Measurements from ENCODE around the gene FRMD3. TPM values are rescaled to one million over a fixed set of nuclear protein-coding genes. Genes with fewer than 3 reads are reported as not detected.

The FRMD3 gene
- total RNA-seq, 1 experiment from 2014 or later = 0.55 TPM

DNA sequence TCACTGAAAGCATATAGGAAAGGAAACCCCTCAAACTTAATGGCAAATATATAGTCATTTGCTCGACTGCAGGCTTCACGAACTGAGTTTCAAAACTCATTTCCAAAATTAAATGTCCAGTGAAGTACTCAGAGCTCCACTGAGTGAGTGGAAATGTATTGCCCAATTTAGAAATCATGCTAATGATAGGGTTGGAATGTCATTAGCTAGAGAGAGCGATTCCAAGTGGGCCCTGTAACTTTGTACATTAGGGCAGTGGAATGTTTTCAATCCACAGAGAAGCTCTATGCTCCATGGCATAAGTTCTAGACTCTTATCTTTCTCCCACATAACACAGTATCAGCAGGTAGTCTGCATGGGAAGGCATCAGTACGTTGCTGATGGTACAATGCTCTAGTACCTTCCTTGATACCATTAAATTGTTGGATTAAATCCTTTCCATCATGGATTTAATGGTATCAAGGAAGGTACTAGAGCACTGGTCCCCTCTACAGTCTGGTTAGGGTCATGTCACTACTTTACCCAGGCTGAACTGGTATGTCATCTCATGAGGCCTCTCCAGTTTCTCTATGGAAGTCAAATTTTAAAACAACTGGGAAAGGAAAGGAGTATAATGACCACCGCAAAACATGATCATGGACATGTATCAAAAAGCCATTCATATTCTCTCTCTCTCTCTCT lies 292.1 kb downstream of the FRMD3 start:
- no peak overlapping the region for H3K4me2 ChIP-seq (ENCODE audit: insufficient read depth, insufficient read length, low read length)
- no peak overlapping the region for H3K27ac ChIP-seq (ENCODE audit: insufficient read length, low read depth, low read length)
- no peak overlapping the region for H3K4ac ChIP-seq (ENCODE audit: low read depth, low read length)
- H3K79me2 ChIP-seq (ENCODE audit: insufficient read depth, low read length) = no peaks in the 10 kb centered on the region
- no peak overlapping the region for H3K27ac Mint-ChIP-seq
- H4K91ac ChIP-seq (ENCODE audit: insufficient read length, low read depth, low read length) = no peak overlapping the region
- H3K79me1 ChIP-seq (ENCODE audit: insufficient read depth, low read depth, low read length, poor library complexity, severe bottlenecking) = no peaks in the 10 kb centered on the region
- H3K4me1 ChIP-seq (ENCODE audit: insufficient read depth, low read length) = no peaks in the 10 kb centered on the region
- H2AK5ac ChIP-seq (ENCODE audit: insufficient read length, low read length) = no peak overlapping the region
- H3K4me1 Mint-ChIP-seq = peaks cover 16% of the 10 kb centered on the region in 2 experiments
- H4K20me1 ChIP-seq (ENCODE audit: control insufficient read depth, insufficient read depth, insufficient read length) = no peaks in the 10 kb centered on the region
- H3K27me3 Mint-ChIP-seq (ENCODE audit: low read depth) = no peaks in the 10 kb centered on the region
- H3K9me3 Mint-ChIP-seq = peaks cover 1 to 5% of the 10 kb centered on the region in 2 experiments; a peak in 2 of 5 replicates
- H3K9me3 ChIP-seq (ENCODE audit: control insufficient read depth, low read depth, low read length) = no peaks in the 10 kb centered on the region
- peaks cover 0 to 6% (median 0%) of the 10 kb centered on the region in 3 experiments; a peak in 3 of 7 replicates for H3K36me3 Mint-ChIP-seq (ENCODE audit: insufficient read depth in 1 of 3, low read depth in 3 of 3)
- H3K23me2 ChIP-seq (ENCODE audit: insufficient read length, low read depth, low read length, poor library complexity, severe bottlenecking) = no peaks in the 10 kb centered on the region
- no peak overlapping the region for H3K23ac ChIP-seq (ENCODE audit: insufficient read length, low read depth, low read length)
- no CpG with 5 or more reads among the region's 5 CpGs for WGBS (ENCODE audit: extremely low coverage, insufficient read length, low lambda C conversion rate)
- no peak overlapping the region for H2AFZ ChIP-seq (ENCODE audit: low read length)
- no peak overlapping the region for H2BK5ac ChIP-seq (ENCODE audit: insufficient read length, low read length)
- H3K14ac ChIP-seq (ENCODE audit: insufficient read depth, low read length) = no peak overlapping the region
- no peak overlapping the region for H3K56ac ChIP-seq (ENCODE audit: insufficient read length, low read depth, low read length)
- no peak overlapping the region for H4K8ac ChIP-seq (replicated peaks; ENCODE audit: insufficient read length, low read depth, low read length)
- no peak overlapping the region for H3K18ac ChIP-seq (ENCODE audit: insufficient read length, low read depth, low read length)
- no peak overlapping the region for H2BK15ac ChIP-seq (ENCODE audit: low read depth, low read length)
- TF ChIP-seq, protein P1, sequence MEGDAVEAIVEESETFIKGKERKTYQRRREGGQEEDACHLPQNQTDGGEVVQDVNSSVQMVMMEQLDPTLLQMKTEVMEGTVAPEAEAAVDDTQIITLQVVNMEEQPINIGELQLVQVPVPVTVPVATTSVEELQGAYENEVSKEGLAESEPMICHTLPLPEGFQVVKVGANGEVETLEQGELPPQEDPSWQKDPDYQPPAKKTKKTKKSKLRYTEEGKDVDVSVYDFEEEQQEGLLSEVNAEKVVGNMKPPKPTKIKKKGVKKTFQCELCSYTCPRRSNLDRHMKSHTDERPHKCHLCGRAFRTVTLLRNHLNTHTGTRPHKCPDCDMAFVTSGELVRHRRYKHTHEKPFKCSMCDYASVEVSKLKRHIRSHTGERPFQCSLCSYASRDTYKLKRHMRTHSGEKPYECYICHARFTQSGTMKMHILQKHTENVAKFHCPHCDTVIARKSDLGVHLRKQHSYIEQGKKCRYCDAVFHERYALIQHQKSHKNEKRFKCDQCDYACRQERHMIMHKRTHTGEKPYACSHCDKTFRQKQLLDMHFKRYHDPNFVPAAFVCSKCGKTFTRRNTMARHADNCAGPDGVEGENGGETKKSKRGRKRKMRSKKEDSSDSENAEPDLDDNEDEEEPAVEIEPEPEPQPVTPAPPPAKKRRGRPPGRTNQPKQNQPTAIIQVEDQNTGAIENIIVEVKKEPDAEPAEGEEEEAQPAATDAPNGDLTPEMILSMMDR (conservative IDR thresholded peaks at IDR 0.05) = no peak
- no peak overlapping the region for H3K4me3 Mint-ChIP-seq
- H2BK20ac ChIP-seq (ENCODE audit: low read depth, low read length, poor library complexity, severe bottlenecking) = no peak overlapping the region
- H3K27me3 ChIP-seq (ENCODE audit: insufficient read depth, low read length) = no peaks in the 10 kb centered on the region
- no peak overlapping the region for H2BK120ac ChIP-seq (ENCODE audit: low read depth, low read length, poor library complexity, severe bottlenecking)
- H3T11ph ChIP-seq (ENCODE audit: low read length) = no peak overlapping the region
- H4K5ac ChIP-seq (ENCODE audit: insufficient read length, low read depth, low read length) = no peak overlapping the region
- DNase-seq = no peak
- no peak overlapping the region for H3K9ac ChIP-seq (ENCODE audit: extremely low read depth, insufficient read length, low read length)
- no peak overlapping the region for H2BK12ac ChIP-seq (ENCODE audit: insufficient read length, low read depth, low read length)

All from H9 (cell line).